HepG2 (cell line): ENCODE results near the gene GADD45GIP1. TPM values are rescaled to one million over a fixed set of nuclear protein-coding genes. Genes with fewer than 3 reads are reported as not detected.

ENCODE experiments used
- ASH2L ChIP-seq: fragments of 300-600, 200-600 bp; sonication (generic); IDR thresholded peaks from 2 replicates; pipeline ENCODE4 v1.7.0; 2017; ENCODE audit warnings: low read depth, mild to moderate bottlenecking, moderate library complexity, mixed read lengths, low read length; ENCODE audit not compliant: insufficient read length
- ATF7-NPFF ChIP-seq: sonication (generic); formaldehyde crosslinking; IDR thresholded peaks from 2 replicates; pipeline ENCODE4 v1.8.1; 2023; ENCODE audit warnings: mild to moderate bottlenecking, low read depth, missing genetic modification reagents, moderate library complexity
- CREM ChIP-seq, 2 experiments: sonication (generic) in 1 of 2; formaldehyde crosslinking in 1 of 2; IDR thresholded peaks; 2 replicates each; pipeline versions ENCODE4 v1.4.0 to v1.6.1; 2016 to 2020; ENCODE audit warnings: antibody characterized with exemption in 1 of 2, mild to moderate bottlenecking in 1 of 2, missing genetic modification reagents in 1 of 2
- DMTF1 ChIP-seq: sonication (generic); formaldehyde crosslinking; IDR thresholded peaks from 2 replicates; pipeline ENCODE4 v1.4.0; 2020; ENCODE audit warnings: mild to moderate bottlenecking, missing genetic modification reagents
- ESRRA ChIP-seq: sonication (generic); formaldehyde crosslinking; IDR thresholded peaks from 2 replicates; pipeline ENCODE4 v1.5.1; 2020; ENCODE audit warnings: mild to moderate bottlenecking, low read depth, missing genetic modification reagents
- KLF15 ChIP-seq: sonication (generic); formaldehyde crosslinking; IDR thresholded peaks from 2 replicates; pipeline ENCODE4 v1.8.1; 2023; ENCODE audit warnings: borderline replicate concordance, mild to moderate bottlenecking, inconsistent platforms, missing genetic modification reagents, mixed read lengths
- MTERF4 ChIP-seq: sonication (generic); formaldehyde crosslinking; IDR thresholded peaks from 2 replicates; pipeline ENCODE4 v1.8.0; 2023; ENCODE audit warnings: mild to moderate bottlenecking, missing genetic modification reagents
- NFYB ChIP-seq: sonication (generic); formaldehyde crosslinking; IDR thresholded peaks from 2 replicates; pipeline ENCODE4 v1.4.0; 2020; ENCODE audit warnings: missing genetic modification reagents
- RBAK ChIP-seq: sonication (generic); formaldehyde crosslinking; IDR thresholded peaks from 2 replicates; pipeline ENCODE4 v1.5.1; 2020; ENCODE audit warnings: mild to moderate bottlenecking, missing genetic modification reagents
- RCOR2 ChIP-seq: IDR thresholded peaks from 2 replicates; pipeline ENCODE4 v1.6.1; 2016; ENCODE audit warnings: missing biosample characterization, missing genetic modification reagents
- SNAPC2 ChIP-seq: sonication (generic); formaldehyde crosslinking; IDR thresholded peaks from 2 replicates; pipeline ENCODE4 v1.8.1; 2022; ENCODE audit warnings: mild to moderate bottlenecking, missing genetic modification reagents
- SRF ChIP-seq: IDR thresholded peaks from 2 replicates; pipeline ENCODE4 v1.6.1; 2011; ENCODE audit warnings: mild to moderate bottlenecking, low read depth, low read length, moderate library complexity
- STAT5B ChIP-seq: sonication (generic); formaldehyde crosslinking; IDR thresholded peaks from 2 replicates; pipeline ENCODE4 v1.4.0; 2020; ENCODE audit warnings: missing genetic modification reagents
- TEF ChIP-seq: sonication (generic); formaldehyde crosslinking; IDR thresholded peaks from 2 replicates; pipeline ENCODE4 v1.5.0; 2020; ENCODE audit warnings: missing genetic modification reagents
- U2AF2 ChIP-seq: fragments of 200-400 bp; formaldehyde crosslinking; IDR thresholded peaks from 2 replicates; pipeline ENCODE4 v1.6.1; 2017; ENCODE audit warnings: low read depth, mild to moderate bottlenecking, low read length
- WIZ ChIP-seq: sonication (generic); formaldehyde crosslinking; IDR thresholded peaks from 2 replicates; pipeline ENCODE4 v1.5.1; 2020; ENCODE audit warnings: mild to moderate bottlenecking, missing genetic modification reagents
- ZFP41 ChIP-seq: sonication (generic); formaldehyde crosslinking; IDR thresholded peaks from 2 replicates; pipeline ENCODE4 v1.4.0; 2020; ENCODE audit warnings: mild to moderate bottlenecking, missing genetic modification reagents, borderline replicate concordance
- ZFP90 ChIP-seq: sonication (generic); formaldehyde crosslinking; IDR thresholded peaks from 2 replicates; pipeline ENCODE4 v1.8.0; 2022; ENCODE audit warnings: missing genetic modification reagents, mild to moderate bottlenecking, inconsistent platforms, borderline replicate concordance
- ZKSCAN5 ChIP-seq: sonication (generic); formaldehyde crosslinking; IDR thresholded peaks from 2 replicates; pipeline ENCODE4 v1.5.1; 2020; ENCODE audit warnings: mild to moderate bottlenecking, missing genetic modification reagents
- ZNF691 ChIP-seq: sonication (generic); formaldehyde crosslinking; IDR thresholded peaks from 2 replicates; pipeline ENCODE4 v1.4.0; 2020; ENCODE audit warnings: missing genetic modification reagents, low read depth, mild to moderate bottlenecking, borderline replicate concordance
- ZNF749 ChIP-seq: sonication (generic); formaldehyde crosslinking; IDR thresholded peaks from 2 replicates; pipeline ENCODE4 v1.8.0; 2022; ENCODE audit warnings: mild to moderate bottlenecking, missing genetic modification reagents, moderate library complexity, borderline replicate concordance
- ZSCAN12 ChIP-seq: sonication (generic); formaldehyde crosslinking; IDR thresholded peaks from 2 replicates; pipeline ENCODE4 v1.9.0; 2021; ENCODE audit warnings: mild to moderate bottlenecking, missing genetic modification reagents
- polyA plus RNA-seq, 8 experiments: library from polyadenylated mRNA; depleted of rRNA in 3 of 8; stranded (reverse) in 7 of 8; unstranded in 1 of 8; fragments of >200 nt; fragmentation: Illumina TruSeq in 4 of 8; extraction: Trizol in 4 of 8; gene quantifications; 2 replicates each; pipeline versions ENCODE4 v1.2.1 to v1.2.3, GENCODE V29; 2011 to 2016; ENCODE audit warnings: low read depth in 4 of 8, missing spikeins in 1 of 8, mixed read lengths in 1 of 8; ENCODE audit not compliant: insufficient read depth in 1 of 8
- total RNA-seq, 5 experiments: library from RNA; depleted of rRNA; stranded (reverse); fragments of >200 nt; fragmentation: Illumina TruSeq; extraction: Trizol; gene quantifications; 2 replicates each; pipeline ENCODE4 v1.2.3, GENCODE V29; 2016; ENCODE audit warnings: low read depth in 1 of 5

GADD45GIP1 gene
- total and polyA plus RNA-seq, 2 of the 13 experiments (the other 11 are each of a cell fraction or from before 2014, with no cell fraction given): 24.6 to 30.7 TPM

- TF ChIP-seq ATF7-NPFF (CRISPR knock-in tag) (peak; percentile 23; the same call in 1 of the 2 replicates), U2AF2 (no peak), SNAPC2 (no peak), RBAK (CRISPR knock-in tag) (no peak), ESRRA (CRISPR knock-in tag) (no peak), ZNF749 (CRISPR knock-in tag) (no peak), DMTF1 (CRISPR knock-in tag) (no peak), RCOR2 (CRISPR knock-in tag) (no peak), STAT5B (CRISPR knock-in tag) (no peak), MTERF4 (CRISPR knock-in tag) (no peak), SRF (no peak), ZFP41 (peak; percentile 62; the same call in 1 of the 2 replicates), ZSCAN12 (CRISPR knock-in tag) (no peak), ZNF691 (CRISPR knock-in tag) (peak; percentile 63; the same call in 1 of the 2 replicates), WIZ (CRISPR knock-in tag) (no peak), TEF (CRISPR knock-in tag) (no peak), ZFP90 (no peak), KLF15 (CRISPR knock-in tag) (no peak), NFYB (CRISPR knock-in tag) (no peak), ZKSCAN5 (no peak), CREM (IDR thresholded peaks at IDR 0.05) (no peak), CREM (CRISPR knock-in tag; IDR thresholded peaks at IDR 0.05) (no peak), ASH2L (no peak)
These were observed 8.2 kb upstream of the GADD45GIP1 start (continued) for GRCh38 chr19:12965017-12965811.
